K562 (cell line): ENCODE results near the gene HYI.

ENCODE experiments used
- CTCF ChIP-seq, 3 experiments: IDR thresholded peaks in 2 of 3; conservative IDR thresholded peaks in 1 of 3; 2 replicates each; pipeline ENCODE4 v1.5.1; 2011 to 2012; ENCODE audit warnings: low read length in 3 of 3, mild to moderate bottlenecking in 3 of 3, control low read depth in 2 of 3, improper control_type of control experiment in 1 of 3, inconsistent platforms in 1 of 3, low read depth in 1 of 3, mixed read lengths in 1 of 3, moderate library complexity in 1 of 3; ENCODE audit not compliant: insufficient read depth in 2 of 3
- EP300 ChIP-seq: IDR thresholded peaks from 2 replicates; pipeline ENCODE4 v1.6.1; 2012; ENCODE audit warnings: low read length, improper control_type of control experiment
- ETS1 ChIP-seq: conservative IDR thresholded peaks from 2 replicates; pipeline ENCODE4 v1.6.1; 2011; ENCODE audit warnings: low read depth, mild to moderate bottlenecking, low read length; ENCODE audit not compliant: control insufficient read depth
- HNRNPL ChIP-seq: fragments of 200-400 bp; formaldehyde crosslinking; IDR thresholded peaks from 2 replicates; pipeline ENCODE4 v1.6.1; 2017; ENCODE audit warnings: low read depth, mild to moderate bottlenecking, low read length
- MAFK ChIP-seq: IDR thresholded peaks from 2 replicates; pipeline ENCODE4 v1.6.1; 2011; ENCODE audit warnings: low read length, improper control_type of control experiment
- ZBTB8A ChIP-seq: fragments of 450-650 bp; IDR thresholded peaks from 2 replicates; pipeline ENCODE4 v1.6.1; 2018; ENCODE audit warnings: mild to moderate bottlenecking, moderate library complexity; ENCODE audit not compliant: partially characterized antibody
- ZFX ChIP-seq: sonication (generic); formaldehyde crosslinking; IDR thresholded peaks from 2 replicates; pipeline ENCODE4 v1.8.0; 2022; ENCODE audit warnings: mild to moderate bottlenecking, missing genetic modification reagents, moderate library complexity
- TF ChIP-seq, protein P1 (sequence below): sonication (generic); formaldehyde crosslinking; IDR thresholded peaks from 2 replicates; pipeline ENCODE4 v1.8.0; 2023; ENCODE audit warnings: mild to moderate bottlenecking, missing genetic modification reagents
- TF ChIP-seq, protein P2 (sequence below): sonication (generic); formaldehyde crosslinking; IDR thresholded peaks from 2 replicates; pipeline ENCODE4 v1.8.1; 2023; ENCODE audit warnings: mild to moderate bottlenecking, missing genetic modification reagents
- TF ChIP-seq, protein P3 (sequence below), 2 experiments: IDR thresholded peaks; 2 replicates each; pipeline ENCODE4 v1.6.1; 2012; ENCODE audit warnings: improper control_type of control experiment in 2 of 2, low read depth in 2 of 2, low read length in 2 of 2, borderline replicate concordance in 1 of 2

- TF ChIP-seq, protein P1, sequence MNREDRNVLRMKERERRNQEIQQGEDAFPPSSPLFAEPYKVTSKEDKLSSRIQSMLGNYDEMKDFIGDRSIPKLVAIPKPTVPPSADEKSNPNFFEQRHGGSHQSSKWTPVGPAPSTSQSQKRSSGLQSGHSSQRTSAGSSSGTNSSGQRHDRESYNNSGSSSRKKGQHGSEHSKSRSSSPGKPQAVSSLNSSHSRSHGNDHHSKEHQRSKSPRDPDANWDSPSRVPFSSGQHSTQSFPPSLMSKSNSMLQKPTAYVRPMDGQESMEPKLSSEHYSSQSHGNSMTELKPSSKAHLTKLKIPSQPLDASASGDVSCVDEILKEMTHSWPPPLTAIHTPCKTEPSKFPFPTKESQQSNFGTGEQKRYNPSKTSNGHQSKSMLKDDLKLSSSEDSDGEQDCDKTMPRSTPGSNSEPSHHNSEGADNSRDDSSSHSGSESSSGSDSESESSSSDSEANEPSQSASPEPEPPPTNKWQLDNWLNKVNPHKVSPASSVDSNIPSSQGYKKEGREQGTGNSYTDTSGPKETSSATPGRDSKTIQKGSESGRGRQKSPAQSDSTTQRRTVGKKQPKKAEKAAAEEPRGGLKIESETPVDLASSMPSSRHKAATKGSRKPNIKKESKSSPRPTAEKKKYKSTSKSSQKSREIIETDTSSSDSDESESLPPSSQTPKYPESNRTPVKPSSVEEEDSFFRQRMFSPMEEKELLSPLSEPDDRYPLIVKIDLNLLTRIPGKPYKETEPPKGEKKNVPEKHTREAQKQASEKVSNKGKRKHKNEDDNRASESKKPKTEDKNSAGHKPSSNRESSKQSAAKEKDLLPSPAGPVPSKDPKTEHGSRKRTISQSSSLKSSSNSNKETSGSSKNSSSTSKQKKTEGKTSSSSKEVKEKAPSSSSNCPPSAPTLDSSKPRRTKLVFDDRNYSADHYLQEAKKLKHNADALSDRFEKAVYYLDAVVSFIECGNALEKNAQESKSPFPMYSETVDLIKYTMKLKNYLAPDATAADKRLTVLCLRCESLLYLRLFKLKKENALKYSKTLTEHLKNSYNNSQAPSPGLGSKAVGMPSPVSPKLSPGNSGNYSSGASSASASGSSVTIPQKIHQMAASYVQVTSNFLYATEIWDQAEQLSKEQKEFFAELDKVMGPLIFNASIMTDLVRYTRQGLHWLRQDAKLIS, result no peak
- no peak for TF ChIP-seq ZFX (CRISPR knock-in tag)
- TF ChIP-seq, protein P2, sequence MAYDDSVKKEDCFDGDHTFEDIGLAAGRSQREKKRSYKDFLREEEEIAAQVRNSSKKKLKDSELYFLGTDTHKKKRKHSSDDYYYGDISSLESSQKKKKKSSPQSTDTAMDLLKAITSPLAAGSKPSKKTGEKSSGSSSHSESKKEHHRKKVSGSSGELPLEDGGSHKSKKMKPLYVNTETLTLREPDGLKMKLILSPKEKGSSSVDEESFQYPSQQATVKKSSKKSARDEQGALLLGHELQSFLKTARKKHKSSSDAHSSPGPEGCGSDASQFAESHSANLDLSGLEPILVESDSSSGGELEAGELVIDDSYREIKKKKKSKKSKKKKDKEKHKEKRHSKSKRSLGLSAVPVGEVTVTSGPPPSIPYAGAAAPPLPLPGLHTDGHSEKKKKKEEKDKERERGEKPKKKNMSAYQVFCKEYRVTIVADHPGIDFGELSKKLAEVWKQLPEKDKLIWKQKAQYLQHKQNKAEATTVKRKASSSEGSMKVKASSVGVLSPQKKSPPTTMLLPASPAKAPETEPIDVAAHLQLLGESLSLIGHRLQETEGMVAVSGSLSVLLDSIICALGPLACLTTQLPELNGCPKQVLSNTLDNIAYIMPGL (CRISPR knock-in tag), result no peak
- no peak for TF ChIP-seq MAFK
- no peak for TF ChIP-seq HNRNPL
- TF ChIP-seq, protein P3, sequence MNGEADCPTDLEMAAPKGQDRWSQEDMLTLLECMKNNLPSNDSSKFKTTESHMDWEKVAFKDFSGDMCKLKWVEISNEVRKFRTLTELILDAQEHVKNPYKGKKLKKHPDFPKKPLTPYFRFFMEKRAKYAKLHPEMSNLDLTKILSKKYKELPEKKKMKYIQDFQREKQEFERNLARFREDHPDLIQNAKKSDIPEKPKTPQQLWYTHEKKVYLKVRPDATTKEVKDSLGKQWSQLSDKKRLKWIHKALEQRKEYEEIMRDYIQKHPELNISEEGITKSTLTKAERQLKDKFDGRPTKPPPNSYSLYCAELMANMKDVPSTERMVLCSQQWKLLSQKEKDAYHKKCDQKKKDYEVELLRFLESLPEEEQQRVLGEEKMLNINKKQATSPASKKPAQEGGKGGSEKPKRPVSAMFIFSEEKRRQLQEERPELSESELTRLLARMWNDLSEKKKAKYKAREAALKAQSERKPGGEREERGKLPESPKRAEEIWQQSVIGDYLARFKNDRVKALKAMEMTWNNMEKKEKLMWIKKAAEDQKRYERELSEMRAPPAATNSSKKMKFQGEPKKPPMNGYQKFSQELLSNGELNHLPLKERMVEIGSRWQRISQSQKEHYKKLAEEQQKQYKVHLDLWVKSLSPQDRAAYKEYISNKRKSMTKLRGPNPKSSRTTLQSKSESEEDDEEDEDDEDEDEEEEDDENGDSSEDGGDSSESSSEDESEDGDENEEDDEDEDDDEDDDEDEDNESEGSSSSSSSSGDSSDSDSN (IDR thresholded peaks at IDR 0.05; ENCODE audit: borderline replicate concordance in 1 of 2, low read depth in 2 of 2, low read length in 2 of 2), result no peak
- no peak for TF ChIP-seq ETS1
- TF ChIP-seq ZBTB8A, result no peak
- TF ChIP-seq EP300, result no peak
- TF ChIP-seq CTCF (IDR thresholded peaks at IDR 0.05 in 2 of 3, conservative IDR thresholded peaks at IDR 0.05 in 1 of 3; ENCODE audit: insufficient read depth in 2 of 3, low read depth in 1 of 3, low read length in 3 of 3), result no peak
These were observed 28.5 kb upstream of the HYI start for GRCh38 chr1:43482215-43482614.
